AG09319 (cell line): ENCODE data around the gene TIMM8B.

ENCODE experiments used
- DNase-seq: peaks from one replicate; pipeline ENCODE4 v3.0.0-alpha.2; 2010; ENCODE audit warnings: low read depth; ENCODE audit errors: extremely low read depth
- CTCF ChIP-seq: IDR thresholded peaks from 2 replicates; pipeline ENCODE4 v1.5.1; 2011; ENCODE audit warnings: low read depth, mild to moderate bottlenecking, inconsistent platforms, low read length, moderate library complexity

The TIMM8B gene

GRCh38 chr11:112086422-112087191 is at the start of gene TIMM8B, which contains the start of gene SDHD:
TSS of gene TIMM8B (minus strand) at chr11:112086756. CDS start at chr11:112086723, 33 bp downstream.
TSS of gene SDHD (plus strand) at chr11:112086873. CDS start at chr11:112086908, 35 bp downstream.
- peak; percentile 37 for TF ChIP-seq CTCF
- peak; percentile 89 for DNase-seq

- no peak for TF ChIP-seq CTCF
- no peak for DNase-seq
Observed at GRCh38 chr11:112134473-112134872, 47.9 kb upstream of the TIMM8B start.

- DNase-seq = no peak
- no peak for TF ChIP-seq CTCF
Observed at GRCh38 chr11:112132737-112133136, 46.2 kb upstream of the TIMM8B start.

- no peak for DNase-seq
- no peak for TF ChIP-seq CTCF
Observed at GRCh38 chr11:112129656-112130055, 43.1 kb upstream of the TIMM8B start.

- no peak for TF ChIP-seq CTCF
- DNase-seq = peak; percentile 2
Observed at GRCh38 chr11:112128483-112129121, 42.0 kb upstream of the TIMM8B start.

- no peak for TF ChIP-seq CTCF
- DNase-seq = no peak
Observed at GRCh38 chr11:112127056-112127455, 40.5 kb upstream of the TIMM8B start.

GRCh38 chr11:112123129-112123528 is 36.6 kb upstream of the TIMM8B start:
- no peak for DNase-seq
- no peak for TF ChIP-seq CTCF
